ENCODE data around the gene NFKBIL1. TPM values are rescaled to one million over a fixed set of nuclear protein-coding genes. Genes with fewer than 3 reads are reported as not detected.
A peak's percentile ranks its signal among the peaks of the same experiment; 100 is the strongest.

NFKBIL1 gene
- total and polyA plus RNA-seq, 10 of the 15 experiments (the other 5 are each of a cell fraction or from before 2014, with no cell fraction given), result 0.19 to 15.1 (median 7.0) TPM

DNA sequence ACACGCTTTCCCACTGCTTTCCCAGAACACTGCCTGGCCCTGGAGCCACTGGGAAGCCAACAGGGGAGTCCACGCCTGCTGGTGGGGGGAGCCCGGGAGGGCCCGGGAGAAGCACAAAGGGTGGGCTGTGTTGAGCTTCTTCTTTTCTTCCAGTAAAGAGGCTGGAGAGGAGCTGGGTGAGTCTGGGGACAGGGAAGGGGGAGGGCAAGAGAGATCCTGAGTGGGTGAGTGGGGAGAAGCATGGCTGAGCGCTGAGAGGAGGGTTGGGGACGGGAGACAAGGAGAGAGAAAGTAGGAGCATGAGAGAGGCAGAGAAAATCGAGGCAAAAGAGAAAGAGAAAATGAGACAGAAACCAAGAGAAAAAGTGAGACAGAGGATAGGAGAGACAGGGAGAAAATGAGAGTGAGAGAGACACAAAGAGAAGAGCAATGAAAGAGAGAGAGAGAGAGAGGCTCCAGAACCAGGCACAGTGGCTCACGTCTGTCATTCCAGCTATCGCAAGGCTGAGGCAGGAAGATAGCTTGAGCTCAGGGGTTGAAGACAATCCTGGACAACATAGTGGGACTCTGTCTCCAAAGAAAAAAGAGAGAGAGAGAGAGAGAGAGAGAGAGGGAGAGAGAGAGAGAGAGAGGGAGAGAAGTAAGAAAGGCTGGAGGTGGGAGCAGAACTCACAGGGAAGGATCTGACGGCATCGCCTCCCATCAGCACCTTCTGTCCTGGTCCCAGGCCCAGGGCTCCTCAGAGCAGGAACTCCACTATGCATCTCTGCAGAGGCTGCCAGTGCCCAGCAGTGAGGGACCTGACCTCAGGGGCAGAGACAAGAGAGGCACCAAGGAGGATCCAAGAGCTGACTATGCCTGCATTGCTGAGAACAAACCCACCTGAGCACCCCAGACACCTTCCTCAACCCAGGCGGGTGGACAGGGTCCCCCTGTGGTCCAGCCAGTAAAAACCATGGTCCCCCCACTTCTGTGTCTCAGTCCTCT is 40.7 kb downstream of the NFKBIL1 start (continued):
- TF ChIP-seq, protein P1, sequence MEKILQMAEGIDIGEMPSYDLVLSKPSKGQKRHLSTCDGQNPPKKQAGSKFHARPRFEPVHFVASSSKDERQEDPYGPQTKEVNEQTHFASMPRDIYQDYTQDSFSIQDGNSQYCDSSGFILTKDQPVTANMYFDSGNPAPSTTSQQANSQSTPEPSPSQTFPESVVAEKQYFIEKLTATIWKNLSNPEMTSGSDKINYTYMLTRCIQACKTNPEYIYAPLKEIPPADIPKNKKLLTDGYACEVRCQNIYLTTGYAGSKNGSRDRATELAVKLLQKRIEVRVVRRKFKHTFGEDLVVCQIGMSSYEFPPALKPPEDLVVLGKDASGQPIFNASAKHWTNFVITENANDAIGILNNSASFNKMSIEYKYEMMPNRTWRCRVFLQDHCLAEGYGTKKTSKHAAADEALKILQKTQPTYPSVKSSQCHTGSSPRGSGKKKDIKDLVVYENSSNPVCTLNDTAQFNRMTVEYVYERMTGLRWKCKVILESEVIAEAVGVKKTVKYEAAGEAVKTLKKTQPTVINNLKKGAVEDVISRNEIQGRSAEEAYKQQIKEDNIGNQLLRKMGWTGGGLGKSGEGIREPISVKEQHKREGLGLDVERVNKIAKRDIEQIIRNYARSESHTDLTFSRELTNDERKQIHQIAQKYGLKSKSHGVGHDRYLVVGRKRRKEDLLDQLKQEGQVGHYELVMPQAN (conservative IDR thresholded peaks at IDR 0.05), result no peak
- no peak for TF ChIP-seq BCL11A (IDR thresholded peaks at IDR 0.05; ENCODE audit: low read depth, low read length)
- TF ChIP-seq, protein P2, sequence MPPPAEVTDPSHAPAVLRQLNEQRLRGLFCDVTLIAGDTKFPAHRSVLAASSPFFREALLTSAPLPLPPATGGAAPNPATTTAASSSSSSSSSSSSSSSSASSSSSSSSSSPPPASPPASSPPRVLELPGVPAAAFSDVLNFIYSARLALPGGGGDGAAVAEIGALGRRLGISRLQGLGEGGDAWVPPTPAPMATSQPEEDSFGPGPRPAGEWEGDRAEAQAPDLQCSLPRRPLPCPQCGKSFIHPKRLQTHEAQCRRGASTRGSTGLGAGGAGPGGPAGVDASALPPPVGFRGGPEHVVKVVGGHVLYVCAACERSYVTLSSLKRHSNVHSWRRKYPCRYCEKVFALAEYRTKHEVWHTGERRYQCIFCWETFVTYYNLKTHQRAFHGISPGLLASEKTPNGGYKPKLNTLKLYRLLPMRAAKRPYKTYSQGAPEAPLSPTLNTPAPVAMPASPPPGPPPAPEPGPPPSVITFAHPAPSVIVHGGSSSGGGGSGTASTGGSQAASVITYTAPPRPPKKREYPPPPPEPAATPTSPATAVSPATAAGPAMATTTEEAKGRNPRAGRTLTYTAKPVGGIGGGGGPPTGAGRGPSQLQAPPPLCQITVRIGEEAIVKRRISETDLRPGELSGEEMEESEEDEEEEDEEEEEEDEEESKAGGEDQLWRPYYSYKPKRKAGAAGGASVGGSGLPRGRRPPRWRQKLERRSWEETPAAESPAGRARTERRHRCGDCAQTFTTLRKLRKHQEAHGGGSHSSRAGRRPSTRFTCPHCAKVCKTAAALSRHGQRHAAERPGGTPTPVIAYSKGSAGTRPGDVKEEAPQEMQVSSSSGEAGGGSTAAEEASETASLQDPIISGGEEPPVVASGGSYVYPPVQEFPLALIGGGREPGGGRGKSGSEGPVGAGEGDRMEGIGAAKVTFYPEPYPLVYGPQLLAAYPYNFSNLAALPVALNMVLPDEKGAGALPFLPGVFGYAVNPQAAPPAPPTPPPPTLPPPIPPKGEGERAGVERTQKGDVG (CRISPR knock-in tag; IDR thresholded peaks at IDR 0.05), result no peak
- 0 out of 2 replicates have a peak, but pooled peaks have one; percentile 17 for TF ChIP-seq IRF4 (IDR thresholded peaks at IDR 0.05; ENCODE audit: low read depth, low read length)
- TF ChIP-seq ZNF207 (IDR thresholded peaks at IDR 0.05; ENCODE audit: borderline replicate concordance), result no peak
- TF ChIP-seq YBX1 (IDR thresholded peaks at IDR 0.05), result 0 out of 2 replicates have a peak, but pooled peaks have one; percentile 18
- TF ChIP-seq BACH1 (IDR thresholded peaks at IDR 0.05; ENCODE audit: borderline replicate concordance), result no peak
- peak; percentile 65 for TF ChIP-seq EED (IDR thresholded peaks at IDR 0.05; ENCODE audit: low read depth)
- no peak for TF ChIP-seq TAF1 (IDR thresholded peaks at IDR 0.05; ENCODE audit: borderline replicate concordance, low read depth, low read length)
- TF ChIP-seq, protein P3, sequence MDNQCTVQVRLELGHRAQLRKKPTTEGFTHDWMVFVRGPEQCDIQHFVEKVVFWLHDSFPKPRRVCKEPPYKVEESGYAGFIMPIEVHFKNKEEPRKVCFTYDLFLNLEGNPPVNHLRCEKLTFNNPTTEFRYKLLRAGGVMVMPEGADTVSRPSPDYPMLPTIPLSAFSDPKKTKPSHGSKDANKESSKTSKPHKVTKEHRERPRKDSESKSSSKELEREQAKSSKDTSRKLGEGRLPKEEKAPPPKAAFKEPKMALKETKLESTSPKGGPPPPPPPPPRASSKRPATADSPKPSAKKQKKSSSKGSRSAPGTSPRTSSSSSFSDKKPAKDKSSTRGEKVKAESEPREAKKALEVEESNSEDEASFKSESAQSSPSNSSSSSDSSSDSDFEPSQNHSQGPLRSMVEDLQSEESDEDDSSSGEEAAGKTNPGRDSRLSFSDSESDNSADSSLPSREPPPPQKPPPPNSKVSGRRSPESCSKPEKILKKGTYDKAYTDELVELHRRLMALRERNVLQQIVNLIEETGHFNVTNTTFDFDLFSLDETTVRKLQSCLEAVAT (IDR thresholded peaks at IDR 0.05), result peak; percentile 83
- no peak for TF ChIP-seq POLR2A (IDR thresholded peaks at IDR 0.05; ENCODE audit: low read depth, low read length)
- TF ChIP-seq MTA3 (IDR thresholded peaks at IDR 0.05; ENCODE audit: borderline replicate concordance, low read length), result no peak
